ENCODE data around the gene ASS1. TPM values are rescaled to one million over a fixed set of nuclear protein-coding genes. Genes with fewer than 3 reads are reported as not detected.

The ASS1 gene
- total RNA-seq, 1 experiment from 2014 or later, result 255 TPM

DNA sequence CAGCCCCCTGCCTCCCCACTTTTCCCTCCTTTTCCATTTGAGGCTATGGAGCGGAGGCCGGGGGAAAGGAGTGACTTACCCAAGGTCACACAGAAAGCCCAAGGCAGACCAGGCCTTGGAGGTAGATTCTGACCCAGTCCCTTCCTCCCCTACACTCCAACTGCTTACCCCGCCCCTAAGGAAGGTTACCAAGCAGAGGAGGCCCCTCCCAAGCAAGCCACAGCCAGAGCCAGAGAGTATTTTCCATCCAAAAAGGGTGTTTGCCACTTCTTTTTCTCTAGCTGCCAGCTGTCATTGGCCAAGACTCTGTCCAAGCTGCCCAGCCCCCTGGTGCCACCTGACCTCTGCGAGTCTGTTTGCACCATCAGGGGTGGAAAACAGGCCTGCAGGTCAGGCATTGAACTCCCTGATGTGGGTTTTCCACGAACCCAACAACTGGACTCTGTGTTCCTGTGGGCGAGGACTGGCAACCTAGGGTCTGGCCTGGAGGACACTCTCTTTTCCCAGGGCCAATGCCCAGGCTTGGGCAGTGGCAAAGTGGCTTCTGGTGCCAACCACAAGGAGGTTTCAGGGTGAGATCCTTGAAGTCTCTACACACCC lies 6.3 kb upstream of the ASS1 start:
- Histone ChIP-seq H4K20me1 (ENCODE audit: insufficient read depth) (no peaks in the 10 kb centered on the region), H3K9me3 (ENCODE audit: insufficient read depth, low read depth) (no peaks in the 10 kb centered on the region), H3K4me3 (no peak overlapping the region), H3K9me2 (ENCODE audit: insufficient read depth) (no peaks in the 10 kb centered on the region), H3K79me2 (ENCODE audit: low read depth) (no peaks in the 10 kb centered on the region), H3K27ac (no peak overlapping the region), H3F3A (ENCODE audit: insufficient read depth, low read depth) (no peaks in the 10 kb centered on the region; the same call in 1 of the 2 replicates), H3K27me3 (ENCODE audit: insufficient read depth, low read depth) (no peaks in the 10 kb centered on the region), H3K4me2 (no peak overlapping the region), H2AFZ (no peak overlapping the region), H3K4me1 (replicated peaks; ENCODE audit: insufficient read depth) (no peaks in the 10 kb centered on the region), H3K36me3 (ENCODE audit: low read depth) (no peaks in the 10 kb centered on the region)
- no peak for DNase-seq
- intact Hi-C loops (cut with micrococcal nuclease; ENCODE audit: unreplicated experiment), result no loop called here
- TF ChIP-seq, protein P1, sequence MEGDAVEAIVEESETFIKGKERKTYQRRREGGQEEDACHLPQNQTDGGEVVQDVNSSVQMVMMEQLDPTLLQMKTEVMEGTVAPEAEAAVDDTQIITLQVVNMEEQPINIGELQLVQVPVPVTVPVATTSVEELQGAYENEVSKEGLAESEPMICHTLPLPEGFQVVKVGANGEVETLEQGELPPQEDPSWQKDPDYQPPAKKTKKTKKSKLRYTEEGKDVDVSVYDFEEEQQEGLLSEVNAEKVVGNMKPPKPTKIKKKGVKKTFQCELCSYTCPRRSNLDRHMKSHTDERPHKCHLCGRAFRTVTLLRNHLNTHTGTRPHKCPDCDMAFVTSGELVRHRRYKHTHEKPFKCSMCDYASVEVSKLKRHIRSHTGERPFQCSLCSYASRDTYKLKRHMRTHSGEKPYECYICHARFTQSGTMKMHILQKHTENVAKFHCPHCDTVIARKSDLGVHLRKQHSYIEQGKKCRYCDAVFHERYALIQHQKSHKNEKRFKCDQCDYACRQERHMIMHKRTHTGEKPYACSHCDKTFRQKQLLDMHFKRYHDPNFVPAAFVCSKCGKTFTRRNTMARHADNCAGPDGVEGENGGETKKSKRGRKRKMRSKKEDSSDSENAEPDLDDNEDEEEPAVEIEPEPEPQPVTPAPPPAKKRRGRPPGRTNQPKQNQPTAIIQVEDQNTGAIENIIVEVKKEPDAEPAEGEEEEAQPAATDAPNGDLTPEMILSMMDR (conservative IDR thresholded peaks at IDR 0.05), result no peak
- no peak for TF ChIP-seq EZH2 (IDR thresholded peaks at IDR 0.05; ENCODE audit: low read depth)
- ChIA-PET CTCF (no interaction called here), POLR2A (ENCODE audit: unreplicated experiment) (no interaction called here)
- no TSS peak for BruUV-seq (replicated peaks)

DNA sequence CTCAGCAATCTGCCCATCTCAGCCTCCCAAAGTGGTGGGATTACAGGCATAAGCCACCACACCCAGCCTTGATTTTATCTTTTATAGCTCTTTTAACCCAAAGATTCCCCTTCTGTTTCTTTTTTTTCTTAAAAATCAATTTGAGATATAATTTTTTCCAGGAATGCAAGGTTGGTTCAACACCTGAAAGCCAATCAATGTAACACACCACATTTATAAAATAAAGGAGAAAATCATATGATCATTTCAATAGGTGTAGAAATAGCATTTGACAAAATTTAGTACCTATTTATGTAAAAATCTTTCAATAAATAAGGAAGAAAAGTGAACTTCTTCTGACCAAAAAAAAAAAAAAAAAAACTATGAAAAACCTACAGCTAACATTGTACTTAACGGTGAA lies 3.7 kb upstream of the ASS1 start:
- Histone ChIP-seq H3K4me1 (replicated peaks; ENCODE audit: insufficient read depth) (peaks cover 4% of the 10 kb centered on the region), H3K27me3 (ENCODE audit: insufficient read depth, low read depth) (no peaks in the 10 kb centered on the region), H2AFZ (no peak overlapping the region), H3K79me2 (ENCODE audit: low read depth) (no peaks in the 10 kb centered on the region), H3K4me2 (no peak overlapping the region), H4K20me1 (ENCODE audit: insufficient read depth) (no peaks in the 10 kb centered on the region), H3F3A (ENCODE audit: insufficient read depth, low read depth) (peaks cover 5% of the 10 kb centered on the region; the same call in 1 of the 2 replicates), H3K4me3 (no peak overlapping the region), H3K9me2 (ENCODE audit: insufficient read depth) (no peaks in the 10 kb centered on the region), H3K27ac (no peak overlapping the region), H3K9me3 (ENCODE audit: insufficient read depth, low read depth) (no peaks in the 10 kb centered on the region), H3K36me3 (ENCODE audit: low read depth) (no peaks in the 10 kb centered on the region)
- intact Hi-C loops (cut with micrococcal nuclease; ENCODE audit: unreplicated experiment), result no loop called here
- DNase-seq, result no peak
- no TSS peak for BruUV-seq (replicated peaks)
- ChIA-PET CTCF (no interaction called here), POLR2A (ENCODE audit: unreplicated experiment) (interaction anchor here (0.6 kb wide), 1 partner anchor 27 kb away, joined by 4 read pairs; no protein-coding TSS in a partner anchor)
- TF ChIP-seq, protein P1 (conservative IDR thresholded peaks at IDR 0.05), result no peak
- TF ChIP-seq EZH2 (IDR thresholded peaks at IDR 0.05; ENCODE audit: low read depth), result no peak

GRCh38 chr9:130442746-130443455 lies 1.9 kb upstream of the ASS1 start:
- Histone ChIP-seq H3K4me1 (replicated peaks; ENCODE audit: insufficient read depth) (peaks cover 23% of the 10 kb centered on the region), H3K79me2 (ENCODE audit: low read depth) (peaks cover 6% of the 10 kb centered on the region; the same call in 1 of the 2 replicates), H3K4me3 (no peak overlapping the region), H3K36me3 (ENCODE audit: low read depth) (no peaks in the 10 kb centered on the region), H3K4me2 (no peak overlapping the region), H4K20me1 (ENCODE audit: insufficient read depth) (no peaks in the 10 kb centered on the region), H3F3A (ENCODE audit: insufficient read depth, low read depth) (peaks cover 7% of the 10 kb centered on the region; the same call in 1 of the 2 replicates), H3K9me2 (ENCODE audit: insufficient read depth) (no peaks in the 10 kb centered on the region), H3K9me3 (ENCODE audit: insufficient read depth, low read depth) (no peaks in the 10 kb centered on the region), H3K27ac (no peak overlapping the region), H2AFZ (no peak overlapping the region), H3K27me3 (ENCODE audit: insufficient read depth, low read depth) (no peaks in the 10 kb centered on the region)
- DNase-seq, result no peak
- TF ChIP-seq EZH2 (IDR thresholded peaks at IDR 0.05; ENCODE audit: low read depth), result no peak
- TF ChIP-seq, protein P1 (conservative IDR thresholded peaks at IDR 0.05), result no peak
- CTCF ChIA-PET, result no interaction called here
- POLR2A ChIA-PET (ENCODE audit: unreplicated experiment), result no interaction called here
- no TSS peak for BruUV-seq (replicated peaks)
- intact Hi-C loops (cut with micrococcal nuclease; ENCODE audit: unreplicated experiment), result no loop called here

Measured in PC-9 (cell line).